GM19043 (cell line): ENCODE data around the gene TSPYL1.
"Not testable (repeated sequence)": the region's sequence is repeated elsewhere in the genome, so short reads cannot be mapped to it uniquely, and the experiment has no call there.

Experiments used
- ATAC-seq: cut with Tn5 transposase; IDR thresholded peaks from one replicate; pipeline ENCODE4 v1.9.1; 2021; ENCODE audit warnings: low read depth; ENCODE audit not compliant: unreplicated experiment

Gene TSPYL1

GRCh38 chr6:116298973-116299372 is 19.2 kb upstream of the TSPYL1 start:
- ATAC-seq = peak; percentile 77

- ATAC-seq = no peak
Observed at GRCh38 chr6:116298273-116298672, 18.5 kb upstream of the TSPYL1 start.

- ATAC-seq = no peak
Observed at GRCh38 chr6:116292553-116292952, 12.8 kb upstream of the TSPYL1 start.

- no peak for ATAC-seq
Observed at GRCh38 chr6:116291701-116292396, 12.1 kb upstream of the TSPYL1 start.

GRCh38 chr6:116290799-116291198 is 11.1 kb upstream of the TSPYL1 start:
- ATAC-seq = no peak

- no peak for ATAC-seq
Observed at GRCh38 chr6:116289876-116290275, 10.1 kb upstream of the TSPYL1 start.

GRCh38 chr6:116287689-116288282 is 8.1 kb upstream of the TSPYL1 start:
- no peak for ATAC-seq

GRCh38 chr6:116286773-116287358 is 7.1 kb upstream of the TSPYL1 start:
- no peak for ATAC-seq

GRCh38 chr6:116284984-116285383 is 5.3 kb upstream of the TSPYL1 start:
- not testable (repeated sequence) for ATAC-seq

GRCh38 chr6:116283191-116283590 is 3.5 kb upstream of the TSPYL1 start:
- ATAC-seq = no peak

- no peak for ATAC-seq
Observed at GRCh38 chr6:116282698-116283097, 3.0 kb upstream of the TSPYL1 start.

- ATAC-seq = no peak
Observed at GRCh38 chr6:116280933-116281316, 1.2 kb upstream of the TSPYL1 start.

- ATAC-seq = no peak
Observed at GRCh38 chr6:116280161-116280932, 617 bp upstream of the TSPYL1 start.

GRCh38 chr6:116278854-116279231 is 887 bp downstream of the TSPYL1 start:
- no peak for ATAC-seq

- ATAC-seq = no peak
Observed at GRCh38 chr6:116278481-116278829, 1.3 kb downstream of the TSPYL1 start.

- ATAC-seq = no peak
Observed at GRCh38 chr6:116277124-116277523, 2.6 kb downstream of the TSPYL1 start.

GRCh38 chr6:116271149-116271708 is 8.5 kb downstream of the TSPYL1 start:
- ATAC-seq = no peak

GRCh38 chr6:116268589-116269293 is 11.0 kb downstream of the TSPYL1 start:
- peak; percentile 81 for ATAC-seq

- no peak for ATAC-seq
Observed at GRCh38 chr6:116267836-116268588, 11.7 kb downstream of the TSPYL1 start.

- ATAC-seq = no peak
Observed at GRCh38 chr6:116266803-116267202, 12.9 kb downstream of the TSPYL1 start.
